ENCODE results near the gene RP2.

RP2 gene

GRCh38 chrX:46836701-46837557 is at the start of gene RP2:
TSS of gene RP2 (plus strand) at chrX:46837043. CDS start at chrX:46837101, 58 bp downstream.
- no peak for TF ChIP-seq GATA2 (IDR thresholded peaks at IDR 0.05; ENCODE audit: low read depth, low read length)
- no peak for TF ChIP-seq GATA3 (IDR thresholded peaks at IDR 0.05; ENCODE audit: low read depth, low read length)

DNA sequence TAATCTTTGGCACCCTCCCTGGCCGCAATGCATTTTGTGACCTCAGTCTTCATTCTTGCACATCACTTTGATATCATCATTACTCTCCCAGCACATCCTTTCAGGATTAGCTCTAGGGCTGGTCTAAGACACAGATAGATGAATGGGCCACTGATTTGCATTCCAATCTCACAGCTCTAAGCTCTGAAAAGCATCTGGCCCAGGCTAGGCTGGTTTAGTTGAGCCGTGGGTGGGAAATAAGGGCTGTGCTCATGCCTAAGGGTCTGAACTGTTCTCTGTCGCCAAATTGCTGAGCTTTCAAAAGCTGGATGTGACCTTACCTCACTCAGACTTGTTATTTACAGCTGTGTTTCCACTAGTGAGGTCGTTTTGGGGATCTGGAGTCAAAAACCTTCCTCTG is 47.9 kb upstream of the RP2 start:
- no peak for TF ChIP-seq GATA3 (IDR thresholded peaks at IDR 0.05; ENCODE audit: low read depth, low read length)
- no peak for TF ChIP-seq GATA2 (IDR thresholded peaks at IDR 0.05; ENCODE audit: low read depth, low read length)

DNA sequence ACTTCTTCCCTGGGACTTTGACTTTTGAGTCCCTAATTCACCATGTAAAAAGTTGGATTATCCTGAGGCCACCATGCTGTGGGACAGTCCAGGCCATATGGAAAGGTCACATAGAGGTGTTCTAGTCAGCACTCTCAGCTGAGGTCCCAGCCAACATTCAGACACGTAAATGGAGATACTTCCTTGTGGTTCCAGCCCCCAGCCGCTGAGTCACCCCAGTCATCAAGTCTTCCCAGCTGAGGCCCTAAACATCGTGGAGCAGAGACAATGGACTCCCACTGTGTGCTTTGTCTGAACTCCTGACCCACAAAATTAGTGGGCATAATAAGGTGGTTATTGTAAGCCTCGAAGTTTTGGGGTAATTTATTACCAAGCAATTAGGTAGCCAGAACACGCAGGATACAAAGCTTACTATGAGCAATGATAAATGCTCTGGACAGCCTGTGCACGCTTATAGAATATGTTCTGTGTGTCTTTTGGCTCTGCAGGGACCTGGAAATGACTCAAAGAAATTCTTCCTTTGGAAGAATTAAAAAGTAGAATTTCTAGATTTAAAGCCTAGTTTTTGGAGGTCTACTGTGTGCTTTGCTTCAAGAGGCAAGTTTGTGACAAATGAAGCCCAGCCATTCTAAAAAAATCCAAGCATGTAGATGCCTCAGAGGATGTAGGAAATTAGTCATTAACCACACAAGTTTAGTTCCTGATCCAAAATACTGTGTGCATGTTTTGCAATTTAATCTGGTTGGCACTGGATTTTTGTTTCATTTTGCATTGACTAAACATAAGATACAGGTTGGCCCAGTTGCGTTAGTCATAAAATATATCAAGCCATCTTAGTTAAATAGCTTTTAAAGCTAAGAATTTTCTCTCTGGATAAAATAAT is 44.7 kb upstream of the RP2 start:
- TF ChIP-seq GATA2 (IDR thresholded peaks at IDR 0.05; ENCODE audit: low read depth, low read length) (no peak), GATA3 (IDR thresholded peaks at IDR 0.05; ENCODE audit: low read depth, low read length) (no peak)

DNA sequence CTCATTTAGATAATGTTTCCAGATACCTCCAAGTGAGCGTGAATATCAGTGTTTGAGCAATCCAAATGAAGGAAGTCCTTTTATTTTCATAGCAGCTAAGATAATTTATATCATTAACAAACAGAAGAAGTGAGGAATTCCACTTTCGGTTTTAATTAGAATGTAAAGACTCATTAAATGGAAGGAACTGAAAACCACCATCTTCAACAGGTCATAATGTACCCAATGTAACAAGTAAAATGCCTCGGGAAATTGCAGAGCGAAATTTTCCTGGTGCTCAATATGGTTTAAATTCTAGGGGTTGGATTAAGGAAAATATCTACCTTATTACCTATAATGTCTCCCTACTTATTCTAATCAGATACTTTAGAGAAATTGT is 44.0 kb upstream of the RP2 start:
- no peak for TF ChIP-seq GATA2 (IDR thresholded peaks at IDR 0.05; ENCODE audit: low read depth, low read length)
- no peak for TF ChIP-seq GATA3 (IDR thresholded peaks at IDR 0.05; ENCODE audit: low read depth, low read length)

GRCh38 chrX:46793386-46794143 is 43.3 kb upstream of the RP2 start:
- TF ChIP-seq GATA3 (IDR thresholded peaks at IDR 0.05; ENCODE audit: low read depth, low read length) (no peak), GATA2 (IDR thresholded peaks at IDR 0.05; ENCODE audit: low read depth, low read length) (no peak)

DNA sequence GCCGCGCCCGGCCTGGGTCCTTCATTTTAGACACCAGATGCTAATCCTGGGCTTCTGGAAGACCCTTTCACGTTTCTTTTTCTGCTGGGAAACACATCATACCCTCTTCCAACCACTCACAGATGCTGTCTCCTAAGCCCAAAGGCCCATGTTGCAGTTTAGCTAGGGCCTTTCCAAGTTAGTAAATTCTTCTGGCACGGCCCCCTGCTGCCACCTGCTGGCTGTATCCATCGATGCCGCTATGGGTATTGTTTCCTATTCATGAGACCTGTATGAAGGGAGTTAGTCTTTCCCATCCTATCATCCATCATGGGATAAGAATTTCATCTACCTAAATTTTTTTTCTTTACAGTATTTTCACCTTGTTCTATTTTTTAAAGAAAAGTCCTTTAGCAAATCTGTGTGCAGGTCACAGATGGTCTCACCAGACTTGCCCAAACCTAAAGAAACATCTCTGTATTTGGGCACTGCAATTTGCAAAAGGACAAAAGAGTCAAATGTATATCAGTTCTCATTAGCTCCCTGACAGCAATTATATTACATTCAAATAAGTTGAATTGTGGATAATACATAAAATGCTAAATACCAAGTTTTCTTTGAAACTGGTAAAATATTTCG is 40.2 kb upstream of the RP2 start:
- TF ChIP-seq GATA3 (IDR thresholded peaks at IDR 0.05; ENCODE audit: low read depth, low read length) = no peak
- no peak for TF ChIP-seq GATA2 (IDR thresholded peaks at IDR 0.05; ENCODE audit: low read depth, low read length)

GRCh38 chrX:46803140-46803539 is 33.7 kb upstream of the RP2 start:
- TF ChIP-seq GATA3 (IDR thresholded peaks at IDR 0.05; ENCODE audit: low read depth, low read length) (no peak), GATA2 (IDR thresholded peaks at IDR 0.05; ENCODE audit: low read depth, low read length) (no peak)

DNA sequence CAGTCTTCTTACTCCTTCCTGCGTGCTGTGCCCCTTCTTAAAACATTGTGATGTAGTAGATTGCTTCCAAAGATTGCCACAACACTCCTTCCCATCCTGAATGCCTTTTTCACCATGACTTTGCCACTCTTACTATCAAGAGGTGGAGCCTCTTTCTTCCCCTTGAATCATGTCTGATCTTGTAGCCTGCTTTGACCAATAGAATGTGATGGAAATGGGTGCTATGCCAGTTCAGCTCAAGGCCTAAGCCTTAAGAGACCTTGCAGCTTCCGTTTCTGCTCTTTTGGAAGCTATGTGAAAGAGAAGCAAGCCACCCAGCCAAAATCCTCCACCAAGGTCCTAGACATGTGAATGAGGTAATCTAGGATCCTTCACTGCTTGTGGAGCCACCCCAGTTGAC is 31.6 kb upstream of the RP2 start:
- TF ChIP-seq GATA3 (IDR thresholded peaks at IDR 0.05; ENCODE audit: low read depth, low read length) (no peak), GATA2 (IDR thresholded peaks at IDR 0.05; ENCODE audit: low read depth, low read length) (no peak)

DNA sequence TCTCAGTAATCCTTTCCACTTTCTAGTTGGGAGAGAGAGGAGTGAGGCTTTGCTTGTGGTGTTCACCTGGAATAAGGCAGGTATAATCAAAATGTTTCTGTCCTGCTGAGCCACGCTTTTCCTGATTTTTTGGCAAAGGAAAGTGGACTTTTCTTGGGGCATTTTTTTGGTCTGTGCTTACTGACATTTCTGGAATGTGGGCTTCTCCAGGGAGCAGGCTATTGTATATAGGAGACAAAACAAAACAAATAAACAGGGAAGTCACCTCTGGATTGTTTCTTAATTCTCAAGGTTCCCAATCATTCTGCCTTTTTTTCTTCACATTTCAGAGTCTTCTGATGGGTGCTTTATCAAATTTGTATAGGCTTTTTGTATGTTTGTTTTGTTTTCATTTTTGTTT is 25.7 kb upstream of the RP2 start:
- TF ChIP-seq GATA3 (IDR thresholded peaks at IDR 0.05; ENCODE audit: low read depth, low read length) (no peak), GATA2 (IDR thresholded peaks at IDR 0.05; ENCODE audit: low read depth, low read length) (no peak)

DNA sequence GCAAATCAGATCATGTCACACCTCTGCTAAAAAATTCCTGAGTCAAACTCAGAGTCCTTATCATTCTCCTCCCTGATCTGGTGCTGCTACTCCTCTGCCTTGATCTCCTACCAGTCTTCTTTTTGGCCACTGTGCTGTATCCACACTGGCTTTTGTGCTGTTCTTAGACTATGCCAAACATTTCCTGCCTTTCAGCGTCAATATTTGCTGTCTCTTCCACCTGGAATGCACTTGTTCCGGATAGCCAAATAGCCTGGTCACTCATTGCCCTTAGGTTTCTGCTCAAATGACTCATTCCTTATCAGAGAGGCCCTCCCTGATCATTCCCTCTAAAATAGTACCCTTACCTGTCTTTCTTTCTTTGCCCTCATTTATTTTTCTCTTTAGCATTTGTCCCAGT is 24.4 kb upstream of the RP2 start:
- TF ChIP-seq GATA3 (IDR thresholded peaks at IDR 0.05; ENCODE audit: low read depth, low read length) (no peak), GATA2 (IDR thresholded peaks at IDR 0.05; ENCODE audit: low read depth, low read length) (no peak)

- TF ChIP-seq GATA2 (IDR thresholded peaks at IDR 0.05; ENCODE audit: low read depth, low read length) (no peak), GATA3 (IDR thresholded peaks at IDR 0.05; ENCODE audit: low read depth, low read length) (no peak)
These were observed 21.9 kb upstream of the RP2 start for GRCh38 chrX:46814966-46815365.

DNA sequence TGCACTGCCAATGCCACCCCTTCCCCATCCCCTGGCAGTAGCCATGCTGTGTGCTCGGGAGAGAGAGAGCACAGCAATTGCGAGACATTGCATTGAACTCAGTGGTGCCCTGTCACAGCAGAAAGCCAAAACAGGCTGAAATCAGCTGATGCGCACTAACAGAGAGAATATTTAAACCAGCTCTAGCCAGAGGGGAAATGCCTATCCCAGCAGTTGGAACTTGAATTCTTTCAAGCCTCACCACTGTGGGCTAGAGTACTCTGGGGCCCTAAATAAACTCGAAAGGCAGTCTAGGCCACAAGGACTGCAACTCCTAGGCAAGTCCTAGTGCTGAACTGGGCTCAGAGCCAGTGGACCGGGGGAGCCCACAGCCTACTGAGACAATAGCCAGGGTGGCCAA is 17.7 kb upstream of the RP2 start:
- TF ChIP-seq GATA2 (IDR thresholded peaks at IDR 0.05; ENCODE audit: low read depth, low read length) (no peak), GATA3 (IDR thresholded peaks at IDR 0.05; ENCODE audit: low read depth, low read length) (no peak)

DNA sequence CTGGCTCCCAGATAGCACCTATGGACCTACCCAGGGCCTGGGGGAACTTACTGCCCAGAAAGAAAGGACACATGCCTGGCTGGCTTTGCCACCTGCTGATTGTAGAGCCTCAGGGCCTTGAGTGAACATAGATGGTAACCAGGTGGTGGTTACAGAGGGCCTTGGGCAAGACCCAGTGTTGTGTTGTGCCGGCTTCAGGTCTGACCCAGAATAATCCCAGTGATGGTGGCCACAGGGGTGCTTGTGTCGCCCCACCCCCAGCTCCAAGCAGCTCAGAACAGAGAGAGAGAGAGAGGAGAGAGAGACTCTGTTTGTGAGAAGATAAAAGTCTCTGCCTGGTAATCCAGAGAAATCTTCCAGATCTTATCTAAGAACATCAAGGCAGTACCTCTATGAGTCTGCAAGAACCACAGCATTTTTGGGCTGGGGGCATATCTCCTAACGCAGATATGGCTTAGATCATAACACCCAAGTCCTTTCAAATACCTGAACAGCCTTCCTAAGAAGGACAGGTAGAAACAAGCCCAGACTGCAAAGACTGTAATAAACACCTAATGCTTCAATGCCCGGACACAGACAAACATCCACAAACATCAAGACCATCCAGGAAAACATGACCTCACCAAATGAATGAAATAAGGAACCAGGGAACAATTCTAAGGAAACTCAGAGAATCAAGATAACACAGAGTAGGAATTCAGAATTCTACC is 16.3 kb upstream of the RP2 start:
- TF ChIP-seq GATA3 (IDR thresholded peaks at IDR 0.05; ENCODE audit: low read depth, low read length) (no peak), GATA2 (IDR thresholded peaks at IDR 0.05; ENCODE audit: low read depth, low read length) (no peak)

Measured in SH-SY5Y (cell line).